Lower leg skin (tissue), 4 donors: ENCODE data around the gene DDX21. TPM values are rescaled to one million over a fixed set of nuclear protein-coding genes. Genes with fewer than 3 reads are reported as not detected.
A peak's percentile ranks its signal among the peaks of the same experiment; 100 is the strongest.
"Not testable (repeated sequence)": the region's sequence is repeated elsewhere in the genome, so short reads cannot be mapped to it uniquely, and the experiment has no call there.

Experiments
- DNase-seq, 2 donors: peaks; one replicate each; pipeline ENCODE4 v3.0.0-alpha.2; 2019; ENCODE audit warnings: low spot score in 2 of 2
- H3K4me3 ChIP-seq: fragments of 200-600 bp; sonication (generic); 2 replicates; pipeline ENCODE4 v1.5.1; 2017; ENCODE audit warnings: mild to moderate bottlenecking, low read depth; ENCODE audit not compliant: poor library complexity, severe bottlenecking
- POLR2A ChIP-seq, 2 donors: fragments of 450-650 bp; IDR thresholded peaks; one replicate each; pipeline ENCODE4 v1.6.1; 2016 to 2017; ENCODE audit warnings: antibody characterized with exemption in 2 of 2, mild to moderate bottlenecking in 1 of 2, moderate library complexity in 1 of 2
- WGBS, 2 donors: methylation state at CpG; one replicate each; pipeline ENCODE4 v1.1.5; 2018; 5-methylcytosine and 5-hydroxymethylcytosine counted together
- intact Hi-C: fragments of 100-400 bp; cut with DNase I; formaldehyde crosslinking; loops from one replicate; pipeline ENCODE4 v1.15.0; 2023; ENCODE audit warnings: low total_unique reads
- total RNA-seq, 4 donors: library from RNA; depleted of rRNA; stranded (reverse); fragments of >200 nt; gene quantifications; one replicate each; pipeline ENCODE4 v1.1.0, GENCODE V29; 2016
- TF ChIP-seq, protein P1 (sequence below), 3 donors: fragments of 450-650 bp; IDR thresholded peaks; one replicate each; pipeline ENCODE4 v1.5.1; 2016; ENCODE audit warnings: antibody characterized with exemption in 3 of 3, mild to moderate bottlenecking in 3 of 3, moderate library complexity in 2 of 3

DDX21 gene
- total RNA-seq, 4 donors from 2014 or later: 41.9 to 55.5 (median 47.9) TPM

DNA sequence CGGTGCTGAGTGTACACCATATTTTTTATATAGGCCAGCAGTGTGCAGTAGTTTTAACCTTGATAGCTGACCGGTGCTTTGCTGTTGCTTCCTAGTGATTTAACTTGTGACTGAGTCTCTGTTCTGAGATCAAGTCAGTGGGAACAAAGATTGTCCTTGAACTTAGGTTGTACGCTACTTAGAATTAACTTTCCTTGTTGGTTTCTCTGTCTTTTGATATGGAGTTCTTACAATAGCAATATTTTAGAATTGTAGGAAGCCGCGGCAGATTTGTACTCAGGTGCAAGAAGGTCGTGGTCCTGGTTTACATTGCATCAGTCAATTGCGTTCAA lies 1.3 kb downstream of the DDX21 start:
- TF ChIP-seq, protein P1, sequence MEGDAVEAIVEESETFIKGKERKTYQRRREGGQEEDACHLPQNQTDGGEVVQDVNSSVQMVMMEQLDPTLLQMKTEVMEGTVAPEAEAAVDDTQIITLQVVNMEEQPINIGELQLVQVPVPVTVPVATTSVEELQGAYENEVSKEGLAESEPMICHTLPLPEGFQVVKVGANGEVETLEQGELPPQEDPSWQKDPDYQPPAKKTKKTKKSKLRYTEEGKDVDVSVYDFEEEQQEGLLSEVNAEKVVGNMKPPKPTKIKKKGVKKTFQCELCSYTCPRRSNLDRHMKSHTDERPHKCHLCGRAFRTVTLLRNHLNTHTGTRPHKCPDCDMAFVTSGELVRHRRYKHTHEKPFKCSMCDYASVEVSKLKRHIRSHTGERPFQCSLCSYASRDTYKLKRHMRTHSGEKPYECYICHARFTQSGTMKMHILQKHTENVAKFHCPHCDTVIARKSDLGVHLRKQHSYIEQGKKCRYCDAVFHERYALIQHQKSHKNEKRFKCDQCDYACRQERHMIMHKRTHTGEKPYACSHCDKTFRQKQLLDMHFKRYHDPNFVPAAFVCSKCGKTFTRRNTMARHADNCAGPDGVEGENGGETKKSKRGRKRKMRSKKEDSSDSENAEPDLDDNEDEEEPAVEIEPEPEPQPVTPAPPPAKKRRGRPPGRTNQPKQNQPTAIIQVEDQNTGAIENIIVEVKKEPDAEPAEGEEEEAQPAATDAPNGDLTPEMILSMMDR (IDR thresholded peaks at IDR 0.05): no peak
- TF ChIP-seq POLR2A (IDR thresholded peaks at IDR 0.05): no peak
- DNase-seq: no peak
- 63 to 64% methylated on average over 7 of the region's 7 CpGs for WGBS, 2 donors
- H3K4me3 ChIP-seq: peak overlapping the region; percentile 93
- intact Hi-C loops: no loop called here

DNA sequence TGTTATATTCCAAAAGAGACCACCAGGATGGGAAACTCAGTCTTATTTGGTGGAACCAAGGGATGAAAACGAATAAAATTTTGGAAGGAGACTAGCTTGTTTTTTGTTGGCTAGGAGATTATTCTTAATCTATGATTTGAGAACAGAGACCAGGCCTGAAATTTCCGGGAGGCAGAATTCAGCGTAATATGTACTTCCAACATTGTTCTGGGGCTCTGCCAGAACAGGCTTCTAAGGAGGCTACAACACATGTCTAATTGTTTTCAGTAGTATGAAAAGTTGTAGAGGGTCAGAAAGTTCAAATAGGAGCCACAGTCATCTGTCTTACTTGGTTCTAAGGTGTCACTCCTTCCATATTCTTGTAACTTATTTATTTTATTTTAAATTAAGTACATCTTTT lies 1.7 kb downstream of the DDX21 start:
- DNase-seq: no peak
- no peak overlapping the region for H3K4me3 ChIP-seq
- 66 to 67% methylated on average over 3 of the region's 3 CpGs for WGBS, 2 donors
- no peak for TF ChIP-seq POLR2A (IDR thresholded peaks at IDR 0.05)
- TF ChIP-seq, protein P1 (IDR thresholded peaks at IDR 0.05): no peak
- intact Hi-C loops: no loop called here

DNA sequence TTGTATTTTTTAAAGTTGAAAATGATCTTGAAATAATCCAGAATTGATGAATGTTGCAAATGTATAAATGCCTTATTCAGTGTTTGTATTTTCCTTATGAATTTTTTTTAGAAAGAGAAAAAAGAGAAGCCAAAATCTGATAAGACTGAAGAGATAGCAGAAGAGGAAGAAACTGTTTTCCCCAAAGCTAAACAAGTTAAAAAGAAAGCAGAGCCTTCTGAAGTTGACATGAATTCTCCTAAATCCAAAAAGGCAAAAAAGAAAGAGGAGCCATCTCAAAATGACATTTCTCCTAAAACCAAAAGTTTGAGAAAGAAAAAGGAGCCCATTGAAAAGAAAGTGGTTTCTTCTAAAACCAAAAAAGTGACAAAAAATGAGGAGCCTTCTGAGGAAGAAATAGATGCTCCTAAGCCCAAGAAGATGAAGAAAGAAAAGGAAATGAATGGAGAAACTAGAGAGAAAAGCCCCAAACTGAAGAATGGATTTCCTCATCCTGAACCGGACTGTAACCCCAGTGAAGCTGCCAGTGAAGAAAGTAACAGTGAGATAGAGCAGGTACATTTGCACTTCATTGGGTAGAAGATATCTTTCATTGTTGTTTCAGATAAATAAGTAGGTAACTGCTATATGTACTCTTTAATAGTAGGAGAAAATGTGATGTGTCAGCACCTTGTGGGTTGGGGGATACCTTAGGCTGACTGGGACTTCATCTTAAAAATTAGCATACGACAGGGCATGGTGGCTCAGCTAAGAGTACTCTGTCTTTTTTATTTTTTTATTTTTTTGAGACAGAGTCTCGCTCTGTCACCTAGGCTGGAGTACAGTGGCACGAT lies 3.9 kb downstream of the DDX21 start:
- no peak for DNase-seq
- H3K4me3 ChIP-seq: no peak overlapping the region
- intact Hi-C loops: no loop called here
- no peak for TF ChIP-seq POLR2A (IDR thresholded peaks at IDR 0.05)
- TF ChIP-seq, protein P1 (IDR thresholded peaks at IDR 0.05): no peak
- WGBS, 2 donors: 93 to 94% methylated on average over 4 of the region's 4 CpGs

- WGBS, 2 donors: 93 to 98% methylated on average over 4 of the region's 4 CpGs
- TF ChIP-seq, protein P1 (IDR thresholded peaks at IDR 0.05): no peak
- no peak for TF ChIP-seq POLR2A (IDR thresholded peaks at IDR 0.05)
- intact Hi-C loops: no loop called here
- H3K4me3 ChIP-seq: no peak overlapping the region
- DNase-seq: no peak
Observed at GRCh38 chr10:68963151-68963550, 7.2 kb downstream of the DDX21 start.

- WGBS, 2 donors: 91 to 92% methylated on average over 5 of the region's 5 CpGs
- no peak for TF ChIP-seq POLR2A (IDR thresholded peaks at IDR 0.05)
- TF ChIP-seq, protein P1 (IDR thresholded peaks at IDR 0.05): no peak
- no peak overlapping the region for H3K4me3 ChIP-seq
- intact Hi-C loops: no loop called here
- DNase-seq: no peak
Observed at GRCh38 chr10:68973975-68974374, 18.0 kb downstream of the DDX21 start.

DNA sequence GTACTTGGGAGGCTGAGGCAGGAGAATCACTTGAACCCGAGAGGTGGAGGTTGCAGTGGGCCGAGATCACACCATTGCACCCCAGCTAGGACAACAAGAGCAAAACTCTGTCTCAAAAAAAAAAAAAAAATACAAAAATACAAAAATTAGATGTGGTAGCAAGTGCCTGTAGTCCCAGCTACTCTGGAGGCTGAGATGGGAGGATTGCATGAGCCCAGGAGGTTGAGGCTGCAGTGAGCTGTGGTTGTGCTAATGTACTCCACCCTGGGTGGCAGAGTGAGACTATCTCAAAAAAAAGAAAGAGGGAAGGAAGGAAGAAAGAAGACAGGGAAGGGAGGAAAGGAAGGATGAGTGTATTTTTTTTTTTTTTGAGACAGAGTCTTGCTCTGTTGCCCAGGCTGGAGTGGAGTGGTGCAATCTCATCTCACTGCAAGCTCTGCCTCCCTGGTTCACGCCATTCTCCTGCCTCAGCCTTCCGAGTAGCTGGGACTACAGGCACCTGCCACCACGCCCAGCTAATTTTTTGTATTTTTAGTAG lies 20.0 kb downstream of the DDX21 start:
- not testable (repeated sequence) for DNase-seq, H3K4me3 ChIP-seq
- WGBS, 2 donors: 93 to 98% methylated on average over 5 of the region's 5 CpGs

GRCh38 chr10:68979738-68980137 lies 23.8 kb downstream of the DDX21 start:
- WGBS, 2 donors: 92% methylated on average over 6 of the region's 6 CpGs
- intact Hi-C loops, DNase-seq, H3K4me3 ChIP-seq: not testable (repeated sequence)

More for the DNA sequence above, 20.0 kb downstream of the DDX21 start:
- intact Hi-C loops: not testable (repeated sequence)
